DOHH2 (cell line): ENCODE measurements around the gene DNAJC18.

Source experiments
- H3F3A ChIP-seq: fragments of 200-600 bp; sonication (generic), shearing (Covaris generic); 2 replicates; pipeline ENCODE4 v1.6.0; 2016; ENCODE audit warnings: antibody characterized with exemption, mild to moderate bottlenecking; ENCODE audit not compliant: control insufficient read depth, insufficient read depth
- H3K27ac ChIP-seq: fragments of 200-600 bp; sonication (generic); 2 replicates; pipeline ENCODE4 v1.5.1; 2014; ENCODE audit warnings: low read depth, mild to moderate bottlenecking, low read length, moderate library complexity
- H3K27me3 ChIP-seq: fragments of 200-600 bp; sonication (generic); 2 replicates; pipeline ENCODE4 v1.6.1; 2014; ENCODE audit warnings: mild to moderate bottlenecking, low read length, mixed read lengths; ENCODE audit not compliant: control insufficient read depth
- H3K36me3 ChIP-seq: fragments of 200-600 bp; sonication (generic); 2 replicates; pipeline ENCODE4 v1.6.1; 2014; ENCODE audit warnings: mild to moderate bottlenecking, low read length, moderate library complexity, mixed read lengths; ENCODE audit not compliant: control insufficient read depth
- H3K4me1 ChIP-seq: fragments of 200-600 bp; sonication (generic); 2 replicates; pipeline ENCODE4 v1.6.1; 2014; ENCODE audit warnings: mild to moderate bottlenecking, low read length, mixed read lengths; ENCODE audit not compliant: control insufficient read depth
- H3K4me2 ChIP-seq: fragments of 200-600 bp; sonication (generic); 2 replicates; pipeline ENCODE4 v1.6.0; 2014; ENCODE audit warnings: mild to moderate bottlenecking, low read length, moderate library complexity
- H3K4me3 ChIP-seq: fragments of 200-600 bp; sonication (generic); 2 replicates; pipeline ENCODE4 v1.5.1; 2014; ENCODE audit warnings: mild to moderate bottlenecking, low read length, mixed read lengths
- H3K79me2 ChIP-seq: fragments of 200-600 bp; sonication (generic); 2 replicates; pipeline ENCODE4 v1.6.1; 2014; ENCODE audit warnings: mild to moderate bottlenecking, low read length, mixed read lengths; ENCODE audit not compliant: control insufficient read depth
- H3K9me2 ChIP-seq: fragments of 200-600 bp; sonication (generic); replicated peaks from 2 replicates; pipeline ENCODE4 v1.6.1; 2014; ENCODE audit warnings: mild to moderate bottlenecking, low read length, mixed read lengths; ENCODE audit not compliant: control insufficient read depth
- H3K9me3 ChIP-seq: fragments of 200-600 bp; sonication (generic); 2 replicates; pipeline ENCODE4 v1.6.1; 2014; ENCODE audit warnings: antibody characterized with exemption, low read length, mixed read lengths; ENCODE audit not compliant: control insufficient read depth, insufficient read depth
- H4K20me1 ChIP-seq: fragments of 200-600 bp; sonication (generic); 2 replicates; pipeline ENCODE4 v1.6.0; 2014; ENCODE audit warnings: low read depth, mild to moderate bottlenecking, antibody characterized with exemption, low read length, moderate library complexity; ENCODE audit not compliant: control insufficient read depth, insufficient read depth
- CTCF ChIP-seq: fragments of 200-600 bp; sonication (generic); IDR thresholded peaks from one replicate; pipeline ENCODE4 v1.5.1; 2014; ENCODE audit warnings: antibody characterized with exemption, mild to moderate bottlenecking, low read depth, low read length; ENCODE audit not compliant: poor library complexity, severe bottlenecking
- EZH2phosphoT487 ChIP-seq: fragments of 200-600 bp; sonication (generic); IDR thresholded peaks from 2 replicates; pipeline ENCODE4 v1.6.1; 2017; ENCODE audit warnings: borderline replicate concordance, mild to moderate bottlenecking, antibody characterized with exemption, low read length, moderate library complexity, mixed read lengths

The DNAJC18 gene

DNA sequence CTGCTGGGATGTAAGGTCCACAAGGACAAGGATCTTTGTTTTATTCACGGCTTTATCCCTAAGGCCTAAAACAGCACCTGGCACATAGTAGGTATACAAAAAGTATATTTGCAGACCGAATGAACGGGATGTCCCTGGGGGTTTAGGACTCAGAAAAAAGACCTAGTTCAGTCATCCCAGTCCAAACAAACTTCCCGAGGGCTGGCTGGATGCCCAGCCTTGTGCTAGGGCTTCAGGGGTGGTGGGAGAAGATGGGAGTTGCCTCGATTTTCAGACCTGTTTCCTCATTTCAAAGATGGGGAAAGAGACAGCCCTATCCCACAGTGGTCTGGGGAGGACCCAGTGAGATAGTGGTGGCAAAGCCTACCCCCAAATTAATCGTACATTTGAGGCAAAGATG lies 41.4 kb downstream of the DNAJC18 start:
- no peak for TF ChIP-seq CTCF
- Histone ChIP-seq H3K36me3 (peaks cover 36% of the 10 kb centered on the region), H3K4me2 (no peak overlapping the region), H3K27me3 (no peaks in the 10 kb centered on the region), H3K9me3 (no peaks in the 10 kb centered on the region), H3K9me2 (no peaks in the 10 kb centered on the region), H3K79me2 (peaks cover 34% of the 10 kb centered on the region), H3F3A (peaks cover 5% of the 10 kb centered on the region), H3K27ac (no peak overlapping the region), H3K4me3 (no peak overlapping the region), H4K20me1 (no peaks in the 10 kb centered on the region), H3K4me1 (peaks cover 43% of the 10 kb centered on the region)

DNA sequence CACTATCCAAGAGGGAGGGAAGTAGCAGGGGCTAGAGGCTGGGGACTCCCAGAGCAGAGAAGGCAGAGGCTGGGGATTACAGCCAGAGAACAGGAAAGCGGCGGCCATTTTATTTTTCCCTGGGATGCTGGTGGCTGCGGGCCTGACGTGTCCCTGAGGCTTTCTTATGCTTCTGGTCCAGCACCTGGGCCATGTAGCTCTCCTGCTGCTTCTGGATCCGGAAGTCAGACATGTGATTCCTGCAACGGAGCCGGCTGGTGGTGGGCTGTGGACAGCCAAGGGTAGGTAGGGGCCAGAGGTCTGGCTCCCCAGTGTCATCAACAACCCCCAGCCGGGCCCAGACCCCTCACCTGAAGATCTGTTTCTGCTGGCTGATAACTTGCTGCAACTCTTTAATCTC lies 42.6 kb downstream of the DNAJC18 start:
- H3K27me3 ChIP-seq: no peaks in the 10 kb centered on the region
- TF ChIP-seq EZH2phosphoT487 (no peak), CTCF (no peak)
- no peaks in the 10 kb centered on the region for H3K9me2 ChIP-seq
- no peak overlapping the region for H3K4me2 ChIP-seq
- H3K36me3 ChIP-seq: peaks cover 40% of the 10 kb centered on the region
- peaks cover 8% of the 10 kb centered on the region for H3F3A ChIP-seq
- H3K9me3 ChIP-seq: no peaks in the 10 kb centered on the region
- no peaks in the 10 kb centered on the region for H4K20me1 ChIP-seq
- H3K27ac ChIP-seq: no peak overlapping the region
- peaks cover 40% of the 10 kb centered on the region for H3K4me1 ChIP-seq
- no peak overlapping the region for H3K4me3 ChIP-seq
- H3K79me2 ChIP-seq: peaks cover 42% of the 10 kb centered on the region

- H3K9me3 ChIP-seq: no peaks in the 10 kb centered on the region
- TF ChIP-seq CTCF (no peak), EZH2phosphoT487 (no peak)
- H3F3A ChIP-seq: peaks cover 9% of the 10 kb centered on the region
- no peaks in the 10 kb centered on the region for H3K27me3 ChIP-seq
- H3K36me3 ChIP-seq: peaks cover 46% of the 10 kb centered on the region
- no peaks in the 10 kb centered on the region for H4K20me1 ChIP-seq
- H3K4me2 ChIP-seq: peak overlapping the region; percentile 99; the same call in 1 of the 2 replicates
- no peak overlapping the region for H3K4me3 ChIP-seq
- H3K9me2 ChIP-seq: no peaks in the 10 kb centered on the region
- peaks cover 46% of the 10 kb centered on the region for H3K4me1 ChIP-seq
- H3K79me2 ChIP-seq: peaks cover 48% of the 10 kb centered on the region
- no peak overlapping the region for H3K27ac ChIP-seq
Measured at GRCh38 chr5:139395844-139396640, 43.3 kb downstream of the DNAJC18 start.
